ENCODE measurements around the gene UBE3D.
"Not testable (repeated sequence)": the region's sequence is repeated elsewhere in the genome, so short reads cannot be mapped to it uniquely, and the experiment has no call there.

The UBE3D gene

DNA sequence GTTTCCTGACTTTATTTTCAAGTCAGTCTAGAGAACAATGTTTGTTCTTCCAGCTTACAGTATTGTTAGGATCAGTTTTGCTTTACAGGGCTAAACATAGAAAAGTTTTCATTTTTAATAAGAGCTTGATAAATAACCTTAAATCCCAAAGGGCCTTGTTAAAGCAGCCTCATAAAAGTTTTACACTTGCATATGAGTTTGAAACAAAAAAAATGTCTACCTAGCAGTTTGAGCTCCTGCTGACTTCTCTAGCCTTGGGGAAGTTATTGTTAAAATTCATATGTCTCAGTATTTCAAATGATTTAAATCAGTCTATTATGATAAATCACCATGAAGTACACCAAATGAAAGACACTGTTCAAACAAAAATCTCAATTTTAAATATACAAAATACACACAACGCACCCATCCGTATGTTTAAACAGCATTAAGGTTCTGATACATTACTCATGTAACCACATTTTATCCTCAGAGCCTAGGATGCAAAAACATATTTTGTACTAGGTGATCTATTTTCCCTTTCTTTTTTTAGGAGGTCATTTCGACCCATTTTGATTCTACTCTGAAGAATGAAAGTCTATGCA lies 87.2 kb downstream of the UBE3D start:
- DNase-seq (ENCODE audit: low spot score): no peak

DNA sequence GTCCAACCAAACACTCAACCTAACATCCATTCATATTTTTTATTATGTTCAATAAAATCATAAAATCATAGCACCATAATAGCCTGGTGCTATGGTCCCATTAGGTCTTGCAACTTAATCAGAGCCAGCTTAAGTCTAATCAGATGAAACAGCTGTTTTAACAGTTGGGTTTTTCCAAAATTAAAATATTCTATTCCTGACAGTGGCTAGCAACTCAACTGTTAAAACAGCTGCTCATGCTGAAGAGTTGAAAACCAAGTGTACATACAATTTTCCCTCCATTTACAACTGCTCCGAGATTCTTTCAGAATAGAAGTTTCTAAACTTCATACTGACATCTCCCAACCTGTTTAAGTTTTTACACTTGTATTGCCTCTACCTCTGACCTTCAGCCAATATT lies 89.5 kb downstream of the UBE3D start:
- DNase-seq (ENCODE audit: low spot score): no peak

DNA sequence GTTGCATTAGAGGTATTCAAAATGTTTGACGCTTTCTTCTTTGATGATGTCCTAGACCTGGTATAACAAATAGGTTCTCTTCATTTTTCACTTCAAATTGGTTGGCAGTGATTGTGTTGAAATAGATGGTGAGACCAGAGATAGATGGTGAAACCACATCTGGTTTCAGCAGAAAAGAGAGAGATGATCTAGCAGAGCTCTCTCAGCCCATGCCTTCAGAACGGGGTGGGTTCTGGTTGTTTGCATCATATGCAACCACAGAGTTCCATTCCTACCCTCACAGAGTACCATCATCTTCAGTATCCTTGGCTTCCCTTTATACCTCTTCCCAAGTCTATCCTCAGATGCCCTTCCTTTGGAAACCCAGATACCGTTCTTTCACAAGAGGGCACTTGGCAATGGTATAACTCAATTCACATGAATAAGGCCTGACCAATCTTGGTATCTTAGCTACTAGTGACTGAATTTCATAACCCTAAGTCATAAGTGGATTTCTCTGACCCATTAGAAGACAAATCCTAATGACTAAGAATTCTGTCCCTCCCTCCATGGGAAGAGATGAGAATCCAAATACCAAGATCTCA lies 93.7 kb downstream of the UBE3D start:
- DNase-seq (ENCODE audit: low spot score): no peak

DNA sequence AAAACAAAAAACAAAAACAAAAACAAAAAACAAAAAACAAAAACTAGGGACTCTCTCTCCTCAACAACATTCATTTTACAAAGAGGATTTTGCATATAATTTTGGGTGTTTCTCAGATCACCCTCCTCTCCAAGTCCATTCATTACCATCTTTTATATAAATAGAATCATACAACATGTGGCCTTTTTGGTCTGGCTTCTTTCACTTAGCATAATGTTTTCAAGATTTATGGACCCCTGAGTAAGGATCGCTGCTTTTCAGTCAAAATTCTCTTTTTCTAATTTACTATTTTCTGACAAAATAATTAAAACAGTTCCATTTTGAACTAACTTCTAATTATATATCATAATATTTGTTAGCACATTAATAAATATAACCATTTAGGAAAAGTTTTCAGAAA lies 94.8 kb downstream of the UBE3D start:
- no peak for DNase-seq (ENCODE audit: low spot score)

DNA sequence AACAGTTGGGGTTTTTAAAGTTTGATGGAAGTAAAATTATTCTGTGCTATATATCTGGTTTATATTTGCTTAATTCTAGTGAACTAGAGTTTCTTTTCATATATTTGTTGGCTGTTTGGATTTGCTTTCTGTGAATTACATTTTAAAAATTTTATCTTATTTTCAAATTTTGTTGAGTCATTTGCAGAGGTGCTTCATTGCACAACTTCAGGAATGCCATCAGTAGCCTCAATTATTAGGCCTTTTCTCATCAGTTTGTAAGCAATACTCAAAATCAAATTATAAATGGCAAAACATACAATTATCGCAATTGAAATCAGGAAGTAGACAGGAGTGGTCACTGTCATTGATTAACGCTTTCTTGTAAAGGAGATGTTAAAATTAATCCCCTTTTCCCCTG lies 96.9 kb downstream of the UBE3D start:
- no peak for DNase-seq (ENCODE audit: low spot score)

DNA sequence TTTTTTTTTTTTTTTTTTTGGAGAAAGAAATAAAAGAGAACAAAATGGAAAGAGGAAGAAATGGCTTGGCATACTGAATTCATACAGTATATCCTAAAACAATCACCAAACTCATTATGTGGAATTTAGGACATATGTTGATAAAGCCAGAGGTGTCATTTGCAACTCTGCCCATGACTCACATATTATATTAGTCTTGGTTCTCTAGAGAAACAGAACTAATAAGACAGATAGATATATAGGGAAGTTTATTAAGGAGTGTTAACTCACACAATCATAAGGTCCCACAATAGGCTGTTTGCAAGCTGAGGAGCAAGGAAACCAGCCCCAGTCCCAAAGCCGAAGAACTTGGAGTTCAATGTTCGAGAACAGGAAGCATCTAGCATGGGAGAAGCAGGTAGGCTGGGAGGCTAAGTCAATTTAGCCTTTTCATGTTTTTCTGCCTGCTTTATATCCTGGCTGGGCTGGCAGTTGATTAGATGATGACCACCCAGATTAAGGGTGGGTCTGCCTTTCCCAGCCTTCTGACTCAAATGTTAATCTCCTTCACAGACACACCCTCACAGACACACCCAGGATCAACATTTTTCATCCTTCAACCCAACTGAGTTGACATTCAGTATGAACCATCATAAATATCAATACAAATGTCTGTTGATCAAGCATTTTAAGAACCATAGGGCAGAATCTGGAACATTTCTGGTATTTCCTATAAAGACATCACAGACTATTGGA lies 102.3 kb downstream of the UBE3D start:
- no peak for DNase-seq (ENCODE audit: low spot score)

DNA sequence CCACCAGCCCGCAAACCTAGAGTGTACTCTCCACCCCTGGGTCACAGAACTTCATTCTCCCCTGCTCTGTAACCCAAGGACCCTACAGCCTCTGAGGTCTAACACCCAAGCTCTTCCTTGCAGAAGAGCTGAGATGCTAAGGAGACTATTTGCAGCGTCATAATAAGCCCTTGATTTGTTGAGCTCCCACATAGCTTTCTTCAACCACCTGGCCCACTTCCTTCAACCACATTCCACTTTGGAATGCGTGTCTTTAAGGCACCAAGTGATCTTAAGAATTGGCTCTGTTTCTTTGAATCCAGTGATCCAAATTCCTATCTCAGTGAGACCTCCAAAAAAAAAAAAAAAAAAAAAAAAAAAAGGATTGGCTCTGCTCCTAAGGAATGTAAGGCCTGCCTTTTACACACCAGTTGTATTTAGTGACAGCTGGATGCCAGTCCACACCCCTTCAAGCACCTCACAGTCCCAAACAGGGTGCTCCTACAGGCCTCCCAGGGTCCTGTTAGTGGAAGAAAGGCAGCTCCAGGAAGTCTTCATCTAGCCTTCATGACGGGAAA lies 106.2 kb downstream of the UBE3D start:
- DNase-seq (ENCODE audit: low spot score): no peak

DNA sequence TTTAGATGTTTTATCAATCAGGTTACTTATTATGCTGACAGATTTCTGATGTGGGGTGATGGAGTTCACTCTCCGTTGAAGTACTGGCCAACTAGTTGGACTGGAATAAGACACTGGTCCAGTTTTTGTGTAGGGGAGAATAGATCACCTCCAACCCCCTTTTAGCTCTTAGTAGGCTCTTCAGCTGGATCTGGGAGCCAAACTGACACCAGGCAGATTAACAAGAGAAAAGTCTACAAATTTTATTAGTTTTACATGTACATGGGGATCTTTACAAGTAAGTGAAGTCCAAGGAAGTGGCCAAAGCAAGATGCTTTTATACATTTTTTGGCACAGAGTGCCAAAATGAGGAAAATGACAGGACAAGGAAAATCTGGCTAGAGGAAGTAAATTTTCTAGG lies 107.1 kb downstream of the UBE3D start:
- no peak for DNase-seq (ENCODE audit: low spot score)

DNA sequence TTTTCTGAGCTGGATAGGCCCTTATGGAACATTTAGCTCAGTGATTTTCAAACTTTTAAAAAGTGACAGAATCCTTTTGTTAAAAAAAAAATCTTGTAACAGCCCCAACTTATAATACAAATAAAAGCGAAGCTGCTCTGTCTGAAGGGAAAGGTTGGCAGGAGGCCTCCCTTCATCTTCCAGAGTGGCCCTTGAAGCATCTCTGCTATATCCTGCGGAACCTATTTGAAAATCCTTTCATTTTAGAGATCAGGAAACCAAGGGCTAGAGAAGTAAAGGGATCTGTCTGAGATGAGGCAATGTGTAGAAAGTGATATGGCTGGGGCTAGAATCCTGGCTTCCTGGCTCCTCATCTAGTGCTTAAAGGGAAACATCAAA lies 107.8 kb downstream of the UBE3D start:
- DNase-seq (ENCODE audit: low spot score): no peak

DNA sequence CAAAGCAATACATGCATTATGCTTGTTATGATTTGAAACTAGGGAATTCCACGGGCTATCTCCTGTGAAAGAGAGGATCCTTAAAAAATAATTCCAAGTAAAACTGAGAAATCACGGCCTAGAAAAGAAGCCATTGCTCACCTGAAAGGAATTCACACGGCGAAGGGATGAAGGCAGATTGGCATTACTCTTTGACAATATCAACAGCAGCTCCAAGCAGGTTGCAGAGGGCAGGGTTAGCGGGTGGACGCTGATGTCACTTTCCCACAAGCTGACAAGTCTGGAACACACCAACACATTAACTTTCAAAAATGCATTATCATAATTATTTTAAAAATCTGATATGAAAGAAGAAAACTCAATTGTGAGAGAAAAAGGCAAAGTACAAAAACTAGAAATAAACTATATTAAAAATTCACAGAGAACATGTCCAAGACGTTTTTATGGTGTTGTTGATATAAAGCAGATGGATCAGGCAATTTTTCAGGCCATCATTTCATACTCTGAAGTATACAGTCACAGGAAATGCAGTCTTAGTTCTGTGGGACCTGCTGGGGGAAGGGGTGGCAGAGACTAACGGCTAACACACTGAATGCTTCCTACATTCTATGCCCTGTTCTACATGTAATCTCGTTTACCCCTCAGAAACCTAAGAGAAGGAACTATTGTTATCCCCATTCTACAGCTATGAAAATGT lies 108.3 kb downstream of the UBE3D start:
- no peak for DNase-seq (ENCODE audit: low spot score)

DNA sequence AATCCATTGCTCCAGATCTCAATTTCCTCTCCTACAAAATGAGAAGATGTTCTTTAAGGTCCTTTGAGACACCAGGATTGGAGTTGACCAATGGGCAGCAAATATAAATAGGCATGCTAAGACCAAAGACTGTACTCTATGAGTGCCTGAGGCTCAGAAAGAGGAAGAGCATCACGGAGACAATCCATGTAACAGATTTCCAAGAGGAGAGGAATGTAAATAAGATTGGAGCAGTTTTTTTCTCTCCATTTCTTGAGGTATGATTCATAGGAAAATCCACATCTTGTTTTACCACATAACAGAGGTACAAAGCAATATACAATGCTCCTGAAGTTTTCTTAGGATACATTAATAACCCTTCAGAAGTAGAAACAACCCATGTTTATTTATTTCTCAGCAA lies 109.8 kb downstream of the UBE3D start:
- peak; percentile 19 for DNase-seq (ENCODE audit: low spot score)

DNA sequence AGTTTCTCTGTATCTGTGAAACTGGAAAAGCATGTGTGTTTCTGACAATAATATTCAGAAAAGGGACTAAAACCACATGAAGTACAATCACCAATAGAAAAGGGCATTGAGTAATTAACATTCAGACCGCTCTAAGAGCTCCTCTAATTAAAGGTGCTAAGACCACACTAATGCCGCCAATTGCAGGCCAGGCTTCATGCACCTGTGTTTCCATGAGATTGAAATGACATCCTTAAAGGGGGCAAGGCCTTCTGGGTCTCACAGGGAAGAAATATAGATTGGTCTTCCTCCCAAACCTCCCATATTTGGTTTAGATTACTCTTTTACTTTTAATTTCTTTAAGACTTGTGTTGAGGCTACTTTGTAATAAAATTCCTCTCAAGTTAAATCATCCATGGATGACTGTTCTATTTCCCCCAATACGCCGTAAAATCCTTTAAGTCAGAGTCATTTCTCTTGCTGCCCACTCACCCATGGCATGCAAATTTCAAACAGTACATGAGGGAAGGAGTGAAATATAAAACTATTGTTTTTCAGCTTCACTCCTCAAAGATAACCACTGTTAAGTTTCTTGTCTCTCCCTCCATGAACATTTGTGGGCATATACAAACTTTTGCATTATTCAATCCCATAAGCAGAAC lies 110.6 kb downstream of the UBE3D start:
- peak; percentile 14 for DNase-seq (ENCODE audit: low spot score)

DNA sequence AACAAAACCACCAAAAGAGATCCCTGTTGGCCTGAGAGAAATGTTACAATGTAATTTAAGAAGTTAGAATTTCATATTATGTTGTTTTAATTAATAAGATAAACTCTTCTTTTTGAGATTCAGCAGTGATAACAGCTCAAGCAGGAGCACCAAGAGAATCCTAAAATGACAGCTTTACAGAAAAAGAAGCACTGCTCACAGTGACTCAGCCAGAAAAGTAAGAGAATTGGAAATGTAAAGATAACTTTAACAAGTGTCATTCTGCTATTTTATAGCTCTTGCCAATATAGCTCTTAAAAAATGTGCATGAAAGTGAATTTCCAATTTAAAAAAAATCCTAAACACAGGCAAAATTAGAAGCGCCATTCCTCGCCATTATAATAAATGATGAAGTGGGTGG lies 111.3 kb downstream of the UBE3D start:
- DNase-seq (ENCODE audit: low spot score): no peak

DNA sequence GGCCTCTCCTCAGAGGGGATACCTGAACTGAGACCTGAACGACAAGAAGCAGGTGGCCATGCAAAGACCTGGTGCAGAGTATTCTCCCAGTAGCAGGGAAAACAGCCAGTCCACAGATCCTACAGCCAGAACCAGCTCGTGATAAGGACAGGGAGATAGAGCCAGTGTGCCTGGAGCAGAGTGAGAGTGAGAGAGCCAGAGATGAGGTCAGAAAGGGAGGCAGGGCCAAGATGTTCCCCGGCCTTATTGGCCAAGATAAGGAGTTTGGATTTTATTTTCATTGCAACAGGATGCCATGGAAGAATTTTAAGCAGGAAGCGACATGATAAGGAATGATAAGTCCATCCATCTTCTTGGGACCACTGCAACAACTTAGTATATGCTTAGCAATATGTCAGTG lies 111.8 kb downstream of the UBE3D start:
- no peak for DNase-seq (ENCODE audit: low spot score)

DNA sequence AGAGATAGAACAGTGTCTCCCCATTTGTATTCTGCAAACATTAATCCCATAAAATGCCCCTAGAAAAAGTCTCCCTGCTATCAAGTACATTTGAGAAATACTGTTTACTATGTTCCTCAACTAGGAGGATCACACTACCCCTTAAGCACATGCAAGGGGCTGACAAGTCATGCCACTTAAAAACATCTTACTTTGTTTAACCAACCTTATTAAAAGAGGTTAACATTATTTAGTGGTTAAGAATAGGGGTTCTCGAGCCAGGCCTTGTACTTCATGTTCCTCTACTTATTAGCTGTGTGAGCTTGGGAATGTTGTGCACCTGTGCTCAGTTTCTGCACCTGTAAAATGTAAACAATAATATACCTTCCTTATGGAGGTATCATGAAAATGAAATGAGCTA lies 113.7 kb downstream of the UBE3D start:
- DNase-seq (ENCODE audit: low spot score): no peak

DNA sequence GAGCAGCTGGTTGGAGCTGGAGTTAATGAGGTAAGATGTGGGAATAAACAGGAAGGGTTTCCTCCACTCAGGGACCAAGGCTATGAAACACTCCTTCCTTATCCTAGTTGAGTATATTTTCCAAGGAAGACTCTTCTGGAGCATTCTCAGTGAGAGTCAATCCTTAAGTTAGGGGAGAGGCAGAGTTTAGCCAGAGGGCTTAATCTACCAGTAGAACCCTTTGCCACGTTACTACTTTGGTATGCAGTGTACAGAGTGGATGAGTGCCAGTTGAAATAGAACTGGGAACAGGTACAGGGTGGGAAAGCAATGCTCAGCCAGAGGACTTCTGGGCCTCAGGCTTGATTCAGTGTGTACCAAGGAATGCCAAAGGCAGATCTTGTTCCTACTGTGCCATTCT lies 114.3 kb downstream of the UBE3D start:
- DNase-seq (ENCODE audit: low spot score): no peak

DNA sequence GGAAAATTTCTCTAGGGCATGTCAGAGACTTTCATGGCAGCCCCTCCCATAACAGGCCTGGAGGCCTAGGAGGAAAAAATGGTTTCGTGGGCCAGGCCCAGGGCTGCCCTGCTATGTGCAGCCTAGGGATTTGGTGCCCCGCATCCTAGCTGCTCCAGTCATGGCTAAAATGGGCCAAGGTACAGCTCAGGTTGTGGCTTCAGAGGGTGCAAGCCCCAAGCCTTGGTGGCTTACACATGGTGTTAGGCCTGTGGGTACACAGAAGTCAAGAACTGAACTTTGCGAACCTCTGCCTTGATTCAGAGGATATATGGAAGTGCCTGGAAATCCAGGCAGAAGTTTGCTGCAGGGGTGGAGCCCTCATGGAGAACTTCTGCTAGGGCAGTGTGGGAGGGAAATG lies 134.7 kb downstream of the UBE3D start:
- DNase-seq (ENCODE audit: low spot score): not testable (repeated sequence)

DNA sequence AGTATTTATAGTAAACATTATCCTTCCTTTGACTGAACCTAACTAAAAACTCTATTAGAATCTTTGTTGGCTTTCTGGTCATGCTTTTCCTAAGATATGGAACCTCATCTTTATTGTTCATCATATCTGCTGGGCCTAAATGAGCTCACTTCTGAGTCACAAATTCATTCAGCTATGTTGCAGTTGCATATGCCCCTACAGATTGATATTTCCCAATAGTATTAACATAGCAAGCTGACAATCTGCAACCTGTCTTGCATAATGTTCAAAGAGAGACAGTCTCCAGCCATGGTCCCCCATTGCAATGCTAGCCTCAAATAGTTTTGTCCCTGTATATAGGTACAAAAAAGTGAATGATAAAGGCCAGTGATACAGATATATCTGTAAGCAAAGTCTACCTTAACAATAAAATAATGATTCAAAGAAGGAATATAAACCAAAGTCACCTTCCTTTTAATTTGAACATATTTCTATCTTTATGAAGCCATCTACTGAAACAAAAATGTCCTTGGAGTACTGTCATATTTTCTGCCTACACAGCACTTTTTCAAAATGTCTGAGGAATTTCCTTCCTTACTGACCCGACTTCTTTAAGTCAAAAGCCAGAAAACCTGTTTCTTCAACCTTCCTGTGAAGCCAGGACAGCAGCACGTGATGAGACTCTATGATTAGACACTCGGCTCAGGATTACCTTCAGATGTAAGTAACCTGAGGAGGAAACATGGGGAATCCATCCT lies 140.7 kb downstream of the UBE3D start:
- DNase-seq (ENCODE audit: low spot score): no peak

DNA sequence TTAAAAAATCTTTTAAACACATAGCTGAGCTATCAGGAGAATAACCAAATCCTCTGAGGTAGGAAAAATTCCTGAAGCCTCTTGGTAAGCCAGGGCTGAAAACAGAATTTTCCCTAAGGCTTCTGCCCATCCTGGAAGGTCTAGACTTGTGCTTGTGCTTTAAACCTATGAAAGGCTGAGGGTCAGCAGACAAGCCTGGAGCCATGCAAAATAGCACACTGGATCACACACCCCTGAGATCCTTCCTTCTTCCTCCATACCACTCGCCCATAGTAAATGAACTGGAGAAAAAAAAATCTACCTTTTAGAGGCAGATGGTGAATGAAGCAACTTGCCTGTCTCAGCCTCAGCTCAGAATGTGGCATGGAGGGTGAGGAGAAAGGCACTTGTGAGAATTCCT lies 144.4 kb downstream of the UBE3D start:
- no peak for DNase-seq (ENCODE audit: low spot score)

DNA sequence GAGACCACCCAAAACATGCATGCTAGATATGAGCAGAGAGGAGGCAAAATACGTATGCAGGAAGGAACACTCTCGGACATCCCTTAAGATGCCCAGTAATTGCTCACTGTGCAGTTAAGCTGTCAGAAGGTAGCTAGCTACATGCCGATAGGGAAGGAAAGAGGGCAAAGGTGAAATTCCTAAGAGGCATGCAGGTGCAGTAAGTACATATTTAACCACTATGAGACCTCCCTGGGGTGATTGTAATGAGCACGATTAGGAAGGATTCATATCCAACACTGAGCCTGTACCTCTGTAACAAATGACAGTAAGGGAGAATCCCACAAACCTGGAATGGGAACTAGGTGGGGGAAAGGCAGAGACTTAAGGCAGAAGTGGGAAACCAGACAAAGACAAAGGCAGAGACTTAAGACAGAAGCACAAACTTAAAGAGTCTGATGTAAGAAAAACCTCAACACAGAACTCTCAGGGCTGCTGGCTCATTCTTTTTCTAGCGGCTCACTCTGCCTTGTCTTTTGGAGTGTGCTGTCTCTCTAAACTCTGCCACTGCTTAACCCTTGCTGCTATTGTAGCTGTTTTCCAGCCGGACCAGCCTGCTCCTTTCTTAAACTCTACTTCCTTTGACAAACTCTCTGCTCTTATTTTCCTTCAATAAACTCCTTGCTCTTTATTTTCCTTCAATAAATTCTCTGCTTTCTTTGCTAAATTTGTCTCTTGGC lies 148.1 kb downstream of the UBE3D start:
- no peak for DNase-seq (ENCODE audit: low spot score)

DNA sequence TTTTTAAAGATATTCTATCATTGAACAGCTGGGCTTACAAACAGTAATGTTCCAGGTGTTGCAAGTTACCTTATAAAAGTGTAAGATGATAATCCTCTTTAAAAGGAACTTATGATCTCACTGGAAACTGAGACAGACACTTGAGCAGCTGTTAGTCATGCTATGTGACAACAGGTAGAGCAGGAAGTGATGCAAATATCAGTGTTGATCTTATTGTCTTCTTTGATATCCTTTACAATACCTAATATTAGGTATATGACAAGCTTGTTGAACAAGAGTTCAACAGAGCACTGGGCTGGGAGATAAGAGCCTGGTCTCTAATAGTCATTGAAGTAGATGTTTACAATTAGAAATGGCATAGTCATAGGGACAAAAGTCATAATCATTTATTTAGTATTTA lies 150.0 kb downstream of the UBE3D start:
- no peak for DNase-seq (ENCODE audit: low spot score)

Data from hepatic stellate cell (primary cell).